NOMO-1 treated with dmso at 0.1 percent for 144 hours (cell line): ENCODE measurements around the gene SBK3.

Experiments used
- DNase-seq: peaks from one replicate; lab custom pipeline; 2025; ENCODE audit not compliant: unreplicated experiment; lab: John Stamatoyannopoulos, UW

Gene SBK3

GRCh38 chr19:55491546-55492360 is 53.6 kb downstream of the SBK3 start:
- no peak for DNase-seq
